ENCODE results near the gene ZBTB17. TPM values are rescaled to one million over a fixed set of nuclear protein-coding genes. Genes with fewer than 3 reads are reported as not detected.
A peak's percentile ranks its signal among the peaks of the same experiment; 100 is the strongest.

Gene ZBTB17
- total RNA-seq, 1 donor from 2014 or later: 47.1 TPM

- peak; percentile 98 for DNase-seq (ENCODE audit: low read depth)
Observed at GRCh38 chr1:15948595-15949452, 27.1 kb downstream of the ZBTB17 start.

- peak; percentile 77 for DNase-seq (ENCODE audit: low read depth)
Observed at GRCh38 chr1:15948091-15948591, 27.8 kb downstream of the ZBTB17 start.

GRCh38 chr1:15947382-15948090, 28.4 kb downstream of the ZBTB17 start:
- DNase-seq (ENCODE audit: low read depth): no peak

GRCh38 chr1:15946571-15947381, 29.1 kb downstream of the ZBTB17 start:
- peak; percentile 46 for DNase-seq (ENCODE audit: low read depth)

GRCh38 chr1:15945832-15946448, 30.0 kb downstream of the ZBTB17 start:
- DNase-seq (ENCODE audit: low read depth): no peak

- no peak for DNase-seq (ENCODE audit: low read depth)
Observed at GRCh38 chr1:15945011-15945831, 30.7 kb downstream of the ZBTB17 start.

GRCh38 chr1:15944308-15945010, 31.4 kb downstream of the ZBTB17 start:
- DNase-seq (ENCODE audit: low read depth): no peak

GRCh38 chr1:15943992-15944307, 32.0 kb downstream of the ZBTB17 start:
- DNase-seq (ENCODE audit: low read depth): no peak

GRCh38 chr1:15943328-15943991, 32.4 kb downstream of the ZBTB17 start:
- no peak for DNase-seq (ENCODE audit: low read depth)

GRCh38 chr1:15942661-15943327, 33.1 kb downstream of the ZBTB17 start:
- DNase-seq (ENCODE audit: low read depth): no peak

- DNase-seq (ENCODE audit: low read depth): no peak
Observed at GRCh38 chr1:15941899-15942660, 33.8 kb downstream of the ZBTB17 start.

GRCh38 chr1:15941044-15941840, 34.7 kb downstream of the ZBTB17 start:
- DNase-seq (ENCODE audit: low read depth): no peak

- no peak for DNase-seq (ENCODE audit: low read depth)
Observed at GRCh38 chr1:15940110-15941043, 35.5 kb downstream of the ZBTB17 start.

GRCh38 chr1:15939181-15940109, 36.5 kb downstream of the ZBTB17 start:
- no peak for DNase-seq (ENCODE audit: low read depth)
